Measurements from ENCODE around the gene DPP6. TPM values are rescaled to one million over a fixed set of nuclear protein-coding genes. Genes with fewer than 3 reads are reported as not detected.

Gene DPP6
- total RNA-seq, 1 experiment from 2014 or later = not detected

GRCh38 chr7:154504918-154505317 is 452.7 kb downstream of the DPP6 start:
- Histone ChIP-seq H3K4me1 (ENCODE audit: control insufficient read depth, insufficient read depth, low read length) (no peaks in the 10 kb centered on the region), H3K27ac (ENCODE audit: low read length) (no peak overlapping the region), H3K9me3 (ENCODE audit: control insufficient read depth, insufficient read depth, low read depth, low read length) (no peaks in the 10 kb centered on the region), H3K36me3 (ENCODE audit: control insufficient read depth, insufficient read depth, low read length) (no peaks in the 10 kb centered on the region), H3K27me3 (ENCODE audit: control insufficient read depth, insufficient read depth, low read length) (no peaks in the 10 kb centered on the region), H3K4me3 (ENCODE audit: low read depth in 2 of 2, low read length in 2 of 2) (no peak overlapping the region)
- intact Hi-C loops (cut with micrococcal nuclease; ENCODE audit: unreplicated experiment) = loop anchor here (5.0 kb wide), 1 partner anchor 433 kb away; no protein-coding TSS in a partner anchor
- ATAC-seq (no peak), DNase-seq (ENCODE audit: low read depth, low spot score) (no peak)
- in situ Hi-C loops (cut with HindIII; ENCODE audit: low pct_unique_long_range_greater_than_20kb, low sequenced_read_pairs) = no loop called here
- POLR2A ChIA-PET = no interaction called here
- BruUV-seq (replicated peaks) = no TSS peak
- CTCF ChIA-PET = no interaction called here
- TF ChIP-seq, protein P1, sequence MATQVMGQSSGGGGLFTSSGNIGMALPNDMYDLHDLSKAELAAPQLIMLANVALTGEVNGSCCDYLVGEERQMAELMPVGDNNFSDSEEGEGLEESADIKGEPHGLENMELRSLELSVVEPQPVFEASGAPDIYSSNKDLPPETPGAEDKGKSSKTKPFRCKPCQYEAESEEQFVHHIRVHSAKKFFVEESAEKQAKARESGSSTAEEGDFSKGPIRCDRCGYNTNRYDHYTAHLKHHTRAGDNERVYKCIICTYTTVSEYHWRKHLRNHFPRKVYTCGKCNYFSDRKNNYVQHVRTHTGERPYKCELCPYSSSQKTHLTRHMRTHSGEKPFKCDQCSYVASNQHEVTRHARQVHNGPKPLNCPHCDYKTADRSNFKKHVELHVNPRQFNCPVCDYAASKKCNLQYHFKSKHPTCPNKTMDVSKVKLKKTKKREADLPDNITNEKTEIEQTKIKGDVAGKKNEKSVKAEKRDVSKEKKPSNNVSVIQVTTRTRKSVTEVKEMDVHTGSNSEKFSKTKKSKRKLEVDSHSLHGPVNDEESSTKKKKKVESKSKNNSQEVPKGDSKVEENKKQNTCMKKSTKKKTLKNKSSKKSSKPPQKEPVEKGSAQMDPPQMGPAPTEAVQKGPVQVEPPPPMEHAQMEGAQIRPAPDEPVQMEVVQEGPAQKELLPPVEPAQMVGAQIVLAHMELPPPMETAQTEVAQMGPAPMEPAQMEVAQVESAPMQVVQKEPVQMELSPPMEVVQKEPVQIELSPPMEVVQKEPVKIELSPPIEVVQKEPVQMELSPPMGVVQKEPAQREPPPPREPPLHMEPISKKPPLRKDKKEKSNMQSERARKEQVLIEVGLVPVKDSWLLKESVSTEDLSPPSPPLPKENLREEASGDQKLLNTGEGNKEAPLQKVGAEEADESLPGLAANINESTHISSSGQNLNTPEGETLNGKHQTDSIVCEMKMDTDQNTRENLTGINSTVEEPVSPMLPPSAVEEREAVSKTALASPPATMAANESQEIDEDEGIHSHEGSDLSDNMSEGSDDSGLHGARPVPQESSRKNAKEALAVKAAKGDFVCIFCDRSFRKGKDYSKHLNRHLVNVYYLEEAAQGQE (IDR thresholded peaks at IDR 0.05; ENCODE audit: insufficient read depth in 1 of 2, low read depth in 2 of 2, low read length in 1 of 2) = no peak
- TF ChIP-seq POLR2AphosphoS5 (IDR thresholded peaks at IDR 0.05; ENCODE audit: low read depth, low read length) = no peak
- TF ChIP-seq TCF7L2 (IDR thresholded peaks at IDR 0.05; ENCODE audit: low read depth, low read length) = no peak
- TF ChIP-seq SIN3A (IDR thresholded peaks at IDR 0.05; ENCODE audit: borderline replicate concordance, insufficient read depth, low read depth, low read length) = no peak
- TF ChIP-seq CTCF (IDR thresholded peaks at IDR 0.05) = no peak

DNA sequence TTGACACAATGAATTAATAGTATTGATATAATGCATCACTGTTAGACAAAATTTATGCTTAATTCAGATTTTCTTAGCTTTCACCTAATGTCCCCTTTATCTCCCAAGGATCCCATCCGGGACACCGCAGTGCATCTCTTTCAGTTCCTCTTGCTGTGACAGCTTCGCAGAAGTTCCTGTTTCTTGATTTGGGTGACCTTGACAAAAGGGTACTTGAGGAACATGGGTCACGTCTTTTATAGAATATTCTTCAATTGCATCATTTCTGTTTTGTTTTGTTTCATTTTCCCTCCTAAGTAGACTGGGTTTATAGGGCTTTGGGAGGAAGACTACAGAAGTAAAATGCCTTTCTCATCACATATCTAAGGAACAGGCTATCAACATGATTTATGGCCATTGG is 453.2 kb downstream of the DPP6 start:
- intact Hi-C loops (cut with micrococcal nuclease; ENCODE audit: unreplicated experiment) (no loop called here), in situ Hi-C loops (cut with HindIII; ENCODE audit: low pct_unique_long_range_greater_than_20kb, low sequenced_read_pairs) (no loop called here)
- DNase-seq (ENCODE audit: low read depth, low spot score) (no peak), ATAC-seq (no peak)
- Histone ChIP-seq H3K36me3 (ENCODE audit: control insufficient read depth, insufficient read depth, low read length) (no peaks in the 10 kb centered on the region), H3K9me3 (ENCODE audit: control insufficient read depth, insufficient read depth, low read depth, low read length) (no peaks in the 10 kb centered on the region), H3K27ac (ENCODE audit: low read length) (no peak overlapping the region), H3K4me1 (ENCODE audit: control insufficient read depth, insufficient read depth, low read length) (no peaks in the 10 kb centered on the region), H3K27me3 (ENCODE audit: control insufficient read depth, insufficient read depth, low read length) (no peaks in the 10 kb centered on the region), H3K4me3 (ENCODE audit: low read depth in 2 of 2, low read length in 2 of 2) (no peak overlapping the region)
- TF ChIP-seq CTCF (IDR thresholded peaks at IDR 0.05) (no peak), POLR2AphosphoS5 (IDR thresholded peaks at IDR 0.05; ENCODE audit: low read depth, low read length) (no peak), TCF7L2 (IDR thresholded peaks at IDR 0.05; ENCODE audit: low read depth, low read length) (no peak), SIN3A (IDR thresholded peaks at IDR 0.05; ENCODE audit: borderline replicate concordance, insufficient read depth, low read depth, low read length) (no peak)
- TF ChIP-seq, protein P1 (IDR thresholded peaks at IDR 0.05; ENCODE audit: insufficient read depth in 1 of 2, low read depth in 2 of 2, low read length in 1 of 2) = no peak
- BruUV-seq (replicated peaks) = no TSS peak
- ChIA-PET POLR2A (no interaction called here), CTCF (no interaction called here)

Measured in Panc1 (cell line).